CD4-positive, alpha-beta T cell (primary cell): ENCODE results near the gene CDC42SE2. TPM values are rescaled to one million over a fixed set of nuclear protein-coding genes. Genes with fewer than 3 reads are reported as not detected.

ENCODE experiments used
- ATAC-seq: fragments of 200-7000 bp; cut with Tn5 transposase; one replicate; pipeline ENCODE4 v1.10.0; 2022; ENCODE audit warnings: mild to moderate bottlenecking; ENCODE audit not compliant: poor library complexity
- CTCF ChIA-PET: fragments of 350-600 bp; sonication (Branson Sonifier 250); formaldehyde crosslinking; loops from one replicate; lab custom pipeline; 2021; ENCODE audit warnings: antibody characterized with exemption, inconsistent platforms; lab: Charles Lee
- POLR2A ChIA-PET: fragments of 350-600 bp; sonication (Branson Sonifier 250); formaldehyde crosslinking; loops from one replicate; lab custom pipeline; 2021; ENCODE audit warnings: antibody characterized with exemption, inconsistent platforms; lab: Charles Lee
- DNase-seq, 14 experiments: peaks; one replicate each; pipeline ENCODE4 v3.0.0-alpha.2; 2013 to 2020; ENCODE audit warnings: mixed read lengths in 2 of 14
- H3K27ac ChIP-seq, 2 donors: one replicate each; pipeline versions ENCODE4 v1.5.1 to v1.7.0; 2013; ENCODE audit warnings: low read length in 2 of 2, low read depth in 1 of 2, mild to moderate bottlenecking in 1 of 2
- H3K27me3 ChIP-seq, 2 experiments: 1 replicate in 1 of 2; 2 replicates in 1 of 2; pipeline versions ENCODE4 v1.6.1 to v1.7.0; 2013; ENCODE audit warnings: low read length in 2 of 2, control low read depth in 1 of 2, mild to moderate bottlenecking in 1 of 2, moderate library complexity in 1 of 2; ENCODE audit not compliant: insufficient read depth in 2 of 2, control insufficient read depth in 1 of 2
- H3K36me3 ChIP-seq: one replicate; pipeline ENCODE4 v1.6.1; 2013; ENCODE audit warnings: low read length, control low read depth; ENCODE audit not compliant: insufficient read depth
- H3K4me1 ChIP-seq: one replicate; pipeline ENCODE4 v1.6.1; 2013; ENCODE audit warnings: low read length, control low read depth; ENCODE audit not compliant: insufficient read depth
- H3K4me3 ChIP-seq: one replicate; pipeline ENCODE4 v1.5.1; 2013; ENCODE audit warnings: mild to moderate bottlenecking, low read length, moderate library complexity
- H3K9me3 ChIP-seq, 2 experiments: 1 replicate in 1 of 2; 2 replicates in 1 of 2; pipeline versions ENCODE4 v1.6.1 to v1.7.0; 2013; ENCODE audit warnings: low read length in 2 of 2, mild to moderate bottlenecking in 2 of 2, control low read depth in 1 of 2, moderate library complexity in 1 of 2; ENCODE audit not compliant: control insufficient read depth in 1 of 2, insufficient read depth in 1 of 2
- H3K27ac Mint-ChIP-seq: one replicate; pipeline ENCODE4 v1.8.0; 2020; ENCODE audit warnings: mixed read lengths
- H3K27me3 Mint-ChIP-seq: one replicate; pipeline ENCODE4 v1.8.0; 2021; ENCODE audit warnings: mixed read lengths
- H3K36me3 Mint-ChIP-seq: one replicate; pipeline ENCODE4 v1.8.0; 2021; ENCODE audit warnings: low read depth, mixed read lengths
- H3K4me1 Mint-ChIP-seq: one replicate; pipeline ENCODE4 v1.8.0; 2021; ENCODE audit warnings: low read depth, mixed read lengths
- H3K4me3 Mint-ChIP-seq: one replicate; pipeline ENCODE4 v1.8.0; 2020; ENCODE audit warnings: mild to moderate bottlenecking, mixed read lengths
- H3K9me3 Mint-ChIP-seq: one replicate; pipeline ENCODE4 v1.8.0; 2020; ENCODE audit warnings: mixed read lengths
- CTCF ChIP-seq: fragments of 200-600 bp; IDR thresholded peaks from one replicate; pipeline ENCODE4 v1.8.0; 2022; ENCODE audit warnings: antibody characterized with exemption, mild to moderate bottlenecking
- intact Hi-C, 2 experiments: fragments of 100-400 bp; cut with DNase I in 1 of 2; cut with micrococcal nuclease in 1 of 2; formaldehyde crosslinking; loops; one replicate each; pipeline versions ENCODE4 v1.15.1 to v1.9.0; 2023 to 2025; cut with DNase I, micrococcal nuclease
- total RNA-seq, 174 experiments: library from RNA in 2 of 174; stranded (reverse) in 2 of 174; gene quantifications; one replicate each; pipeline ENCODE4 v1.2.3 and lab custom pipeline; 2021 to 2026

The CDC42SE2 gene
- total RNA-seq, 2 experiments from 2014 or later = 218 to 230 TPM

DNA sequence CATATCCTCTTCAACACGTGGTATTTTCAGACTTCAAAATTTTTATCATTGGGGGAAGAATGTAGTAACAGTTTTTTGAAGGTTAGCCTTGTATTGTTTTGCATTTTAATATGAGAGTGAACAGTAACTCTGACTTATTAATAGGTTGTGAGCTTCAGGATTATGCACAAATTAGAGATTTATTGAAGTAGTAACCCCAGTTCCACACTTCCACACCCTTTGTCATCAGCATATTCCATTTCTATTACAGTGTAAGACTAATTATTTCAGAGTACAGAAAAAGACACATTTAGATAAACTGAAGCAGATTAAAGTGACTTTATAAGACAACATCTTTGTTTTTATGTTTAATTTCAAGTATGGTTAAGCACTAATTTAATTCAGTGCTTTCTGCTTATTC is 105.7 kb downstream of the CDC42SE2 start:
- intact Hi-C loops = loop anchor here in 1 of 2 experiments (5.0 kb wide), 2 partner anchors 42 to 48 kb away; no protein-coding TSS in a partner anchor
- H3K27ac ChIP-seq = peak overlapping the region in 1 of 2 donors; percentile 22
- no peak overlapping the region for H3K4me3 ChIP-seq
- DNase-seq (no peak), ATAC-seq (no peak)
- H3K9me3 Mint-ChIP-seq = peaks cover 2% of the 10 kb centered on the region
- peaks cover 38% of the 10 kb centered on the region for H3K4me1 ChIP-seq
- peaks cover 88% of the 10 kb centered on the region for H3K4me1 Mint-ChIP-seq
- H3K4me3 Mint-ChIP-seq = peak overlapping the region; percentile 18
- peaks cover 72% of the 10 kb centered on the region for H3K36me3 Mint-ChIP-seq
- no peaks in the 10 kb centered on the region for H3K9me3 ChIP-seq
- TF ChIP-seq CTCF = no peak
- no peaks in the 10 kb centered on the region for H3K27me3 ChIP-seq
- ChIA-PET POLR2A (interaction anchor here (1.0 to 1.5 kb wide), 2 partner anchors 9 to 13 kb away, joined by 3 to 5 read pairs; no protein-coding TSS in a partner anchor), CTCF (interaction anchor here (1.1 to 1.5 kb wide), 2 partner anchors 12 to 17 kb away, joined by 3 to 4 read pairs; no protein-coding TSS in a partner anchor)
- peaks cover 20% of the 10 kb centered on the region for H3K36me3 ChIP-seq
- H3K27ac Mint-ChIP-seq = peak overlapping the region; percentile 97
- no peaks in the 10 kb centered on the region for H3K27me3 Mint-ChIP-seq

DNA sequence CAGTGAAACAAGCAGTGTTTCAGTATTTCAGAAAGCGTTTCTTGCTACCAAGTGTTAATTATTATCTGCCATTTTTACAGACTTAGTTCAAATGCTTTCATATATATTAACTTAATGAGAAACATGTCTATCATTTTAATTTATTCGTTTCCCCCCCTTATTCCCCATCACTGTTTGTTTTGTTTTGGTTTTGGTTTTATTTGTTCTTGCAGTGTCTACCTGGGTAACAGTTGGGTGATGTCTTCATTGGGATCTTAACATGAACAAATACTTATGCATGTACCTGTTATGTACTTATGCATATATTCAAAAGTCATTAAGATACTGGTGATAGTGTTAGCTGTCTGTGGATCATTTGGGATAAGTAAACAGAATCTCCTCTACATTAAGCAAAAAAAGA is 108.0 kb downstream of the CDC42SE2 start:
- peak in 2 of 14 experiments; percentile 39 to 51 for DNase-seq
- H3K4me1 ChIP-seq = peaks cover 33% of the 10 kb centered on the region
- peak overlapping the region; percentile 68 for H3K4me3 Mint-ChIP-seq

DNA sequence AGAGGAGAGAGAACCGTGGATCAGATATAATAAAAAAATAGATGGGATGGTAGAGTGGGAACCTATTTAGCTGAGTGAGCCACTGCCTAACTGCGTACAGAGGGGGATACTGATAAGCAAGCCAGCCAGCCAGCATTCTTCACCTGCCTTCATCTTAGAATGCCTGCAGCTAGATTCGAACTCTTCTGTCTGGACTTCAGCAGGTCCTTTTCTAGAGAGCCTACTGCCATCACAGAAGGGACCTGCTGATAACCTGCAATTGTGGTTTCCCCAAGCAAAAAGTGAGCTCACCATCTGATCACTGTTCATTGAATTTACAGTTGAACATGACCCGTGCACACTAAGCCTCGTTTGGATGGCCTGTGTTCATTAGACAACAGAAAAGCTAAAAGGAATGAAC is 109.4 kb downstream of the CDC42SE2 start:
- peaks cover under 1% of the 10 kb centered on the region for H3K9me3 Mint-ChIP-seq

More for the DNA sequence above, 108.0 kb downstream of the CDC42SE2 start:
- Histone ChIP-seq H3K36me3 (peaks cover 26% of the 10 kb centered on the region), H3K4me3 (no peak overlapping the region), H3K27ac (peak overlapping the region in 1 of 2 donors; percentile 63), H3K27me3 (no peaks in the 10 kb centered on the region), H3K9me3 (no peaks in the 10 kb centered on the region)
- Mint-ChIP-seq H3K27me3 (no peaks in the 10 kb centered on the region), H3K4me1 (peaks cover 91% of the 10 kb centered on the region), H3K9me3 (peaks cover 2% of the 10 kb centered on the region), H3K27ac (peak overlapping the region; percentile 97), H3K36me3 (peaks cover 73% of the 10 kb centered on the region)
- intact Hi-C loops = loop anchor here in 1 of 2 experiments (2.0 kb wide), 1 partner anchor 15 kb away; no protein-coding TSS in a partner anchor
- TF ChIP-seq CTCF = no peak
- CTCF ChIA-PET = interaction anchor here (1.2 kb wide), 1 partner anchor 10 kb away, joined by 4 read pairs; no protein-coding TSS in a partner anchor
- ATAC-seq = peak; percentile 16
- POLR2A ChIA-PET = interaction anchor here (3.0 to 15.0 kb wide), 2 partner anchors 10 to 103 kb away, joined by 18 to 395 read pairs; partner anchors contain the start of gene CDC42SE2

More for the DNA sequence above, 109.4 kb downstream of the CDC42SE2 start:
- Histone ChIP-seq H3K27ac (peak overlapping the region; percentile 37 to 56), H3K27me3 (no peaks in the 10 kb centered on the region), H3K4me1 (peaks cover 36% of the 10 kb centered on the region), H3K9me3 (no peaks in the 10 kb centered on the region), H3K36me3 (peaks cover 20% of the 10 kb centered on the region), H3K4me3 (no peak overlapping the region)
- peak overlapping the region; percentile 97 for H3K27ac Mint-ChIP-seq
- CTCF ChIA-PET = interaction anchor here (0.9 to 1.9 kb wide), 4 partner anchors 9 to 114 kb away, joined by 3 to 10 read pairs (median 4); no protein-coding TSS in a partner anchor
- H3K36me3 Mint-ChIP-seq = peaks cover 62% of the 10 kb centered on the region
- peak overlapping the region; percentile 4 for H3K4me3 Mint-ChIP-seq
- ATAC-seq = no peak
- peaks cover 90% of the 10 kb centered on the region for H3K4me1 Mint-ChIP-seq
- TF ChIP-seq CTCF = no peak
- POLR2A ChIA-PET = interaction anchor here (0.8 to 15.0 kb wide), 10 partner anchors 7 to 164 kb away, joined by 3 to 395 read pairs (median 6); partner anchors contain the start of gene CDC42SE2
- peak in 1 of 14 experiments; percentile 35 for DNase-seq
- H3K27me3 Mint-ChIP-seq = no peaks in the 10 kb centered on the region
- intact Hi-C loops = no loop called here
